ENCODE measurements around the gene KRT85. TPM values are rescaled to one million over a fixed set of nuclear protein-coding genes. Genes with fewer than 3 reads are reported as not detected.

Gene KRT85
- polyA plus RNA-seq, 2 of the 4 experiments (the other 2 are of a cell fraction): 3.7 TPM; not detected in 1

DNA sequence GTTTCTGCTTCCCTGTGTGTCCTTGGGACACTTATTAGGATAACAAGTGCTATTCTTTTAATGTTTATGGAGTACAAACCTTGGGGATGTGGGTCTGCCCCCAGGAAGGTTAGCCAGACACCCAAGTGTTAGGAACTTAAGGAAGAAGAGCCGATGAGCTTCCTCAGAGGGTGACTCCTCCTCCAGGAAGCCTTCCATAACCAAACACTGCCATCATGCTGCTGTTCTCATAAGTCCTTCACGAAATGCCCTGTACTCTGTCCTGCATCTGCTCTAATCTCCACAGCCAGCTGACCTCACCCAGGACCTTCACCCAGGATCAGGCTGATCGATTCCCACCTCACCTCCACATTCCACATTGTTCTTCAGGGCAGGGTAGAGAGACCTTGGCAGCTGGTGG lies 1.2 kb upstream of the KRT85 start:
- POLR2A ChIA-PET: no interaction called here
- no peak overlapping the region for H3K4me3 ChIP-seq

DNA sequence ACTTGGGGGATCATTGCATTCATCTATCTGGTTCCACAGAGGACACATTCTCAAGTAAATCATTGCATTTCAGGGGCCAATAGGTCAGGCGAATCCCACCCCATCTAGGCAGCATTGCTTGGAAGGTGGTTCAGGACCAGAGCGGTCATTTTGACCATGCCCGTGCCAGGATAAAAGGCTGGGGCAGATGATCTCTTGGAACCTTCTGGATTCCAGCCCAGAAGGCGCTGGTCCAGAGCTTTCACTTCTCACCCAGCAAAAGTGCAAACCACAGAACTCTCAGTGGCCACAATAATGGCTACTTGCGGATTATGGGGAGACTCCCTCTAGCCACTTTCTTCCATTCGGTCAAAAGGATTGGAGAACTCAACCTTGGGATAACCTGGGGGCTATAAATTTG lies 595 bp upstream of the KRT85 start:
- Histone ChIP-seq H3K4me1 (peaks cover 10% of the 10 kb centered on the region; the same call in 1 of the 3 replicates), H3K4me3 (no peak overlapping the region), H3K9me3 (no peaks in the 10 kb centered on the region), H3K4me2 (no peak overlapping the region), H3K27ac (peak overlapping the region in 1 of 2 experiments; percentile 67; a peak in 2 of 6 replicates)
- FAIRE-seq: no peak
- ATAC-seq: no peak
- TF ChIP-seq MYC (IDR thresholded peaks at IDR 0.05; ENCODE audit: borderline replicate concordance, low read length) (no peak), NR3C1 (IDR thresholded peaks at IDR 0.05) (no peak), CBX8 (IDR thresholded peaks at IDR 0.05) (no peak), SREBF2 (IDR thresholded peaks at IDR 0.05) (no peak), JUNB (IDR thresholded peaks at IDR 0.05) (no peak), MAZ (IDR thresholded peaks at IDR 0.05; ENCODE audit: borderline replicate concordance, low read depth, low read length) (no peak), CEBPB (IDR thresholded peaks at IDR 0.05) (no peak), HOXB5 (CRISPR knock-in tag; IDR thresholded peaks at IDR 0.05) (no peak), HEYL (CRISPR knock-in tag; IDR thresholded peaks at IDR 0.05) (no peak), POLR2A (IDR thresholded peaks at IDR 0.05; ENCODE audit: low read length) (no peak)
- WGBS (ENCODE audit: missing lambda C conversion rate): 89% methylated on average over 6 of the region's 6 CpGs
- CTCF ChIA-PET: interaction anchor here (0.9 to 46.1 kb wide), 7 partner anchors 23 to 506 kb away, joined by 3 to 1221 read pairs (median 5); no protein-coding TSS in a partner anchor
- POLR2A ChIA-PET: no interaction called here
- DNase-seq (ENCODE audit: low read depth in 1 of 2, low spot score in 1 of 2): no peak

More for the DNA sequence above, 1.2 kb upstream of the KRT85 start:
- DNase-seq (ENCODE audit: low read depth in 1 of 2, low spot score in 1 of 2): peak in 1 of 2 experiments; percentile 41
- no peak overlapping the region for H3K4me2 ChIP-seq
- CTCF ChIA-PET: interaction anchor here (0.5 to 46.1 kb wide), 13 partner anchors 9 to 505 kb away, joined by 3 to 1221 read pairs (median 5); no protein-coding TSS in a partner anchor
- H3K4me1 ChIP-seq: peaks cover 10% of the 10 kb centered on the region; the same call in 1 of the 3 replicates
- FAIRE-seq: no peak
- H3K9me3 ChIP-seq: peaks cover under 1% of the 10 kb centered on the region; the same call in 1 of the 3 replicates
- peak overlapping the region; percentile 42 to 67; a peak in 5 of 6 replicates for H3K27ac ChIP-seq
- 66% methylated on average over 3 of the region's 3 CpGs for WGBS (ENCODE audit: missing lambda C conversion rate)
- TF ChIP-seq NFE2L2 (conservative IDR thresholded peaks at IDR 0.05; ENCODE audit: low read length) (no peak), FOSB (CRISPR knock-in tag; IDR thresholded peaks at IDR 0.05) (no peak), ZFP36 (IDR thresholded peaks at IDR 0.05; ENCODE audit: borderline replicate concordance, partially characterized antibody) (peak; percentile 68)
- ATAC-seq: no peak

DNA sequence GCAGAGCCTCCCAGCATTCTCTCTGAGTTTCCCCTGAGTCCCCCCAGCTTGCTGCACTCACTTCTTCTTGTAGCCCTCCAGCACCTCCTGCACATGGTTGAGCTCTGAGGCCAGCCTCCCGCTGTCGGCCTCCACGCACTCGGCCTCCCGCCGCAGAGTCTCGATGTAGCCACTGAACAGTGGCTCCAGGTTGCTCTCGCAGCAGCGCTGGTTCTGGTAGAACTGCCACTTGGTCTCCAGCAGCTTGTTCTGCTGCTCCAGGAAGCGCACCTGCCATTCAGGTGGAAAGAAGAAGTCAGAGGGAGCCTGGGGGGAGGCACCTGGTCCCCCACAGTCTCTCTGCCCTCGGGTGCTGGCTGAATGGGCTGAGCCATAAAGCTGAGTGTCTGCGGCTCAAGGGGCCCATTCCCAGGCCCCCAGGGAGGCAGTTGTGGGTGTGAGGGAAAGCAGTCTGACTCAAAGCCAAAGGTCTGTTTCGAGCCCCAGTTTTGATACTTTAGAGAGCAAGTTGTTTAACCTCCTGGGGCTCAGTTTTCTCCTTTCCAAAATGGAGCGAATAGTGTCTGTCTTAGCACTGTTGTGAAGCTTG lies 2.3 kb downstream of the KRT85 start:
- POLR2A ChIA-PET: no interaction called here
- ATAC-seq: no peak
- WGBS (ENCODE audit: missing lambda C conversion rate): 87% methylated on average over 13 of the region's 14 CpGs
- no peak for DNase-seq (ENCODE audit: low read depth in 1 of 2, low spot score in 1 of 2)
- Histone ChIP-seq H3K9me3 (no peaks in the 10 kb centered on the region), H3K4me3 (no peak overlapping the region), H3K4me2 (no peak overlapping the region), H3K4me1 (peaks cover 10% of the 10 kb centered on the region; the same call in 1 of the 3 replicates), H3K27ac (peak overlapping the region in 1 of 2 experiments; percentile 56; a peak in 3 of 6 replicates)
- CTCF ChIA-PET: interaction anchor here (0.9 to 46.1 kb wide), 12 partner anchors 8 to 616 kb away, joined by 3 to 1221 read pairs (median 4); no protein-coding TSS in a partner anchor
- FAIRE-seq: no peak
- no peak for TF ChIP-seq MYC (IDR thresholded peaks at IDR 0.05; ENCODE audit: borderline replicate concordance, low read length)
- no peak for TF ChIP-seq HOXB5 (CRISPR knock-in tag; IDR thresholded peaks at IDR 0.05)
- TF ChIP-seq PHF8 (IDR thresholded peaks at IDR 0.05; ENCODE audit: borderline replicate concordance, low read depth): no peak
- no peak for TF ChIP-seq JUNB (IDR thresholded peaks at IDR 0.05)

DNA sequence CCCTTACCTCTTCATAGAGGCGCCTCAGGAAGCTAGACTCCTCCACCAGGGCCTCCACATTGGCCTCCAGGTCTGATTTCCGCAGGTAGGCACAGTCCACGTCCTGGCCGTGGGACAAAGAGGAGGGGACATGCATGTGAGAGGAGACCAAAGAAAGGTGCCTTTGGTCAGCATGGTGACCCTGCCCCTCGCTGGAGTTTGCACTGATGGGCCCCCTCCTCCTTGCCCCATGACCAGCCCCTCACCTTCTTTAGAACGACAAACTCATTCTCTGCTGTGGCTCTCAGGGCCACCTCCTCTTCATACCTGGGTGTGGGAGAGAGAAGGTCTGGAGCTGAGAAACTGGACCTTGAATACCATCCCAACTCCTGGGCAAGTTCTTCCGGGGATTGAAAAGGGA lies 3.2 kb downstream of the KRT85 start:
- FAIRE-seq: no peak

More for the DNA sequence above, 3.2 kb downstream of the KRT85 start:
- no peak for DNase-seq (ENCODE audit: low read depth in 1 of 2, low spot score in 1 of 2)
- Histone ChIP-seq H3K4me1 (peaks cover 6% of the 10 kb centered on the region; the same call in 1 of the 3 replicates), H3K27ac (peak overlapping the region in 1 of 2 experiments; percentile 56; a peak in 2 of 6 replicates), H3K4me2 (no peak overlapping the region), H3K9me3 (no peaks in the 10 kb centered on the region), H3K4me3 (no peak overlapping the region)
- no peak for ATAC-seq
- TF ChIP-seq ZFP36 (IDR thresholded peaks at IDR 0.05; ENCODE audit: borderline replicate concordance, partially characterized antibody): no peak
- no peak for TF ChIP-seq KDM5A (IDR thresholded peaks at IDR 0.05)
- TF ChIP-seq SREBF2 (IDR thresholded peaks at IDR 0.05): no peak
- TF ChIP-seq FOSL2 (IDR thresholded peaks at IDR 0.05): no peak
- no peak for TF ChIP-seq FOSL2 (CRISPR knock-in tag; IDR thresholded peaks at IDR 0.05)
- TF ChIP-seq JUNB (IDR thresholded peaks at IDR 0.05): no peak
- TF ChIP-seq PHF8 (IDR thresholded peaks at IDR 0.05; ENCODE audit: borderline replicate concordance, low read depth): no peak
- no peak for TF ChIP-seq HOXB5 (CRISPR knock-in tag; IDR thresholded peaks at IDR 0.05)
- TF ChIP-seq ZNF302 (CRISPR knock-in tag; IDR thresholded peaks at IDR 0.05): no peak
- CTCF ChIA-PET: interaction anchor here (0.9 to 46.1 kb wide), 8 partner anchors 8 to 510 kb away, joined by 3 to 1221 read pairs (median 7); no protein-coding TSS in a partner anchor
- POLR2A ChIA-PET: interaction anchor here (0.6 kb wide), 1 partner anchor 217 kb away, joined by 11 read pairs; no protein-coding TSS in a partner anchor
- 75% methylated on average over 7 of the region's 7 CpGs for WGBS (ENCODE audit: missing lambda C conversion rate)
